Endothelial cell (in vitro differentiated cells): ENCODE measurements around the gene PPP1R14B. TPM values are rescaled to one million over a fixed set of nuclear protein-coding genes. Genes with fewer than 3 reads are reported as not detected.

ENCODE experiments used
- DNase-seq: peaks from one replicate; pipeline ENCODE4 v3.0.0; 2021; ENCODE audit warnings: low spot score
- H3K27ac Mint-ChIP-seq: one replicate; pipeline ENCODE4 v1.8.0; 2021; ENCODE audit warnings: mixed read lengths, inconsistent platforms; ENCODE audit not compliant: unreplicated experiment
- H3K27me3 Mint-ChIP-seq: one replicate; pipeline ENCODE4 v1.8.0; 2021; ENCODE audit warnings: mild to moderate bottlenecking, moderate library complexity, mixed read lengths, inconsistent platforms; ENCODE audit not compliant: unreplicated experiment
- H3K36me3 Mint-ChIP-seq: one replicate; pipeline ENCODE4 v1.8.0; 2021; ENCODE audit warnings: mild to moderate bottlenecking, low read depth, mixed read lengths, inconsistent platforms; ENCODE audit not compliant: unreplicated experiment
- H3K4me1 Mint-ChIP-seq: one replicate; pipeline ENCODE4 v1.8.0; 2021; ENCODE audit warnings: mild to moderate bottlenecking, mixed read lengths, inconsistent platforms; ENCODE audit not compliant: unreplicated experiment
- H3K4me3 Mint-ChIP-seq: one replicate; pipeline ENCODE4 v1.8.0; 2021; ENCODE audit warnings: mild to moderate bottlenecking, mixed read lengths, inconsistent platforms; ENCODE audit not compliant: unreplicated experiment
- H3K9me3 Mint-ChIP-seq: one replicate; pipeline ENCODE4 v1.8.0; 2021; ENCODE audit warnings: mixed read lengths, inconsistent platforms; ENCODE audit not compliant: unreplicated experiment
- CTCF ChIP-seq: fragments of 200-600 bp; sonication (generic); IDR thresholded peaks from one replicate; pipeline ENCODE4 v1.5.0; 2021; ENCODE audit warnings: antibody characterized with exemption; ENCODE audit not compliant: unreplicated experiment
- total RNA-seq: library from RNA; stranded (reverse); fragmentation: NEBNext Ultra II Directional; extraction: Animal tissue kit (Norgen Biotek cat#: 25700); gene quantifications from one replicate; pipeline ENCODE4 v1.2.1, GENCODE V29; 2021; ENCODE audit not compliant: unreplicated experiment

The PPP1R14B gene
- total RNA-seq, 1 donor from 2014 or later, result 201 TPM

- H3K27me3 Mint-ChIP-seq, result peaks cover 7% of the 10 kb centered on the region
- H3K9me3 Mint-ChIP-seq, result no peaks in the 10 kb centered on the region
- peaks cover 5% of the 10 kb centered on the region for H3K4me1 Mint-ChIP-seq
- no peak overlapping the region for H3K27ac Mint-ChIP-seq
- no peak for DNase-seq
- no peak overlapping the region for H3K4me3 Mint-ChIP-seq
- no peak for TF ChIP-seq CTCF
- H3K36me3 Mint-ChIP-seq, result peaks cover 5% of the 10 kb centered on the region
Measured at GRCh38 chr11:64219354-64219684, 27.4 kb downstream of the PPP1R14B start.

GRCh38 chr11:64218628-64219353 lies 28.0 kb downstream of the PPP1R14B start:
- Mint-ChIP-seq H3K36me3 (peaks cover 5% of the 10 kb centered on the region), H3K9me3 (no peaks in the 10 kb centered on the region), H3K4me3 (peak overlapping the region; percentile 31), H3K4me1 (peaks cover 5% of the 10 kb centered on the region), H3K27me3 (peaks cover 7% of the 10 kb centered on the region), H3K27ac (no peak overlapping the region)
- no peak for TF ChIP-seq CTCF
- no peak for DNase-seq

GRCh38 chr11:64216879-64217278 lies 29.9 kb downstream of the PPP1R14B start:
- no peak overlapping the region for H3K4me3 Mint-ChIP-seq
- no peak overlapping the region for H3K27ac Mint-ChIP-seq
- H3K27me3 Mint-ChIP-seq, result peaks cover 13% of the 10 kb centered on the region
- TF ChIP-seq CTCF, result no peak
- H3K9me3 Mint-ChIP-seq, result no peaks in the 10 kb centered on the region
- peaks cover 13% of the 10 kb centered on the region for H3K36me3 Mint-ChIP-seq
- no peak for DNase-seq
- peaks cover 5% of the 10 kb centered on the region for H3K4me1 Mint-ChIP-seq

- no peaks in the 10 kb centered on the region for H3K9me3 Mint-ChIP-seq
- peaks cover 10% of the 10 kb centered on the region for H3K4me1 Mint-ChIP-seq
- peaks cover 8% of the 10 kb centered on the region for H3K36me3 Mint-ChIP-seq
- peak overlapping the region; percentile 65 for H3K4me3 Mint-ChIP-seq
- H3K27ac Mint-ChIP-seq, result no peak overlapping the region
- peaks cover 5% of the 10 kb centered on the region for H3K27me3 Mint-ChIP-seq
- TF ChIP-seq CTCF, result no peak
- no peak for DNase-seq
Measured at GRCh38 chr11:64211181-64211872, 35.4 kb downstream of the PPP1R14B start.

- no peak overlapping the region for H3K27ac Mint-ChIP-seq
Measured at GRCh38 chr11:64210301-64211020, 36.3 kb downstream of the PPP1R14B start.

More at GRCh38 chr11:64210301-64211020, 36.3 kb downstream of the PPP1R14B start:
- Mint-ChIP-seq H3K4me3 (no peak overlapping the region), H3K9me3 (no peaks in the 10 kb centered on the region), H3K4me1 (peaks cover 18% of the 10 kb centered on the region), H3K36me3 (peaks cover 8% of the 10 kb centered on the region), H3K27me3 (peaks cover 7% of the 10 kb centered on the region)
- no peak for DNase-seq
- no peak for TF ChIP-seq CTCF
